PC-3 (cell line): ENCODE measurements around the gene MAGI1. TPM values are rescaled to one million over a fixed set of nuclear protein-coding genes. Genes with fewer than 3 reads are reported as not detected.

Experiments
- ATAC-seq: fragments of 200-7000 bp; cut with Tn5 transposase; 2 replicates; pipeline ENCODE4 v1.9.1; 2020; ENCODE audit warnings: mild to moderate bottlenecking, moderate library complexity
- BruUV-seq: library from RNA; stranded (reverse); fragments of 400-500 nt; replicated peaks from 2 replicates; lab custom pipeline; 2021; lab: Mats Ljungman, UMichigan
- CTCF ChIA-PET: fragments of 300-600 bp; sonication (Branson Sonifier 250); formaldehyde crosslinking; loops from one replicate; lab custom pipeline; 2022; ENCODE audit warnings: antibody characterized with exemption; lab: Charles Lee
- POLR2A ChIA-PET: fragments of 300-600 bp; sonication (Branson Sonifier 250); formaldehyde crosslinking; loops from one replicate; lab custom pipeline; 2022; ENCODE audit warnings: antibody characterized with exemption; ENCODE audit not compliant: unreplicated experiment; lab: Charles Lee
- DNase-seq: peaks from one replicate; pipeline ENCODE4 v3.0.0-alpha.2; 2015
- H2AFZ ChIP-seq: fragments of 300-600 bp; sonication (generic); 2 replicates; pipeline ENCODE4 v1.6.0; 2016; ENCODE audit warnings: antibody characterized with exemption, low read length
- H3F3A ChIP-seq: fragments of 300-600 bp; sonication (generic); one replicate; pipeline ENCODE4 v1.6.0; 2017; ENCODE audit warnings: antibody characterized with exemption, low read length, control low read depth, mild to moderate bottlenecking; ENCODE audit not compliant: unreplicated experiment
- H3K27ac ChIP-seq: fragments of 300-600 bp; sonication (generic); 2 replicates; pipeline ENCODE4 v1.5.1; 2016; ENCODE audit warnings: mild to moderate bottlenecking, low read length
- H3K27me3 ChIP-seq: fragments of 300-600 bp; sonication (generic); 2 replicates; pipeline ENCODE4 v1.6.1; 2016; ENCODE audit warnings: low read length, mixed read lengths
- H3K36me3 ChIP-seq: fragments of 300-600 bp; sonication (generic); 2 replicates; pipeline ENCODE4 v1.6.1; 2016; ENCODE audit warnings: low read depth, mixed run types, low read length, mixed read lengths
- H3K4me1 ChIP-seq: fragments of 300-600 bp; sonication (generic); 2 replicates; pipeline ENCODE4 v1.5.1; 2016; ENCODE audit warnings: low read length; ENCODE audit not compliant: insufficient read depth
- H3K4me2 ChIP-seq: fragments of 300-600 bp; sonication (generic); 2 replicates; pipeline ENCODE4 v1.6.0; 2016; ENCODE audit warnings: low read length
- H3K4me3 ChIP-seq: fragments of 300-600 bp; sonication (generic); 2 replicates; pipeline ENCODE4 v1.5.1; 2016; ENCODE audit warnings: mild to moderate bottlenecking, low read length, mixed read lengths
- H3K79me2 ChIP-seq: fragments of 300-600 bp; sonication (generic); 2 replicates; pipeline ENCODE4 v1.6.1; 2017; ENCODE audit warnings: low read length, mixed read lengths
- H3K9ac ChIP-seq: fragments of 300-600 bp; sonication (generic); 2 replicates; pipeline ENCODE4 v1.6.0; 2016; ENCODE audit warnings: mild to moderate bottlenecking, low read length
- H3K9me2 ChIP-seq: fragments of 300-600 bp; sonication (generic); replicated peaks from 2 replicates; pipeline ENCODE4 v1.6.1; 2016; ENCODE audit warnings: mixed run types, low read length, mixed read lengths
- H3K9me3 ChIP-seq: fragments of 300-600 bp; sonication (generic); 2 replicates; pipeline ENCODE4 v1.6.1; 2016; ENCODE audit warnings: low read length, mixed read lengths
- H4K20me1 ChIP-seq: fragments of 300-600 bp; sonication (generic); 2 replicates; pipeline ENCODE4 v1.6.1; 2016; ENCODE audit warnings: low read length, mixed read lengths
- EZH2 ChIP-seq: fragments of 300-600 bp; sonication (generic); IDR thresholded peaks from one replicate; pipeline ENCODE4 v1.6.1; 2017; ENCODE audit warnings: antibody characterized with exemption, mild to moderate bottlenecking, low read length; ENCODE audit not compliant: unreplicated experiment
- EZH2phosphoT487 ChIP-seq: fragments of 300-600 bp; sonication (generic); IDR thresholded peaks from 2 replicates; pipeline ENCODE4 v1.6.1; 2018; ENCODE audit warnings: mild to moderate bottlenecking, antibody characterized with exemption, low read length, borderline replicate concordance
- intact Hi-C: fragments of 100-400 bp; cut with micrococcal nuclease; formaldehyde crosslinking; loops from 2 replicates; pipeline ENCODE4 v1.9.0; 2023
- total RNA-seq: library from RNA; depleted of rRNA; stranded (reverse); fragments of >200 nt; gene quantifications from 2 replicates; pipeline ENCODE4 v1.2.3, GENCODE V29; 2014
- TF ChIP-seq, protein P1 (sequence below): fragments of 300-600 bp; sonication (generic); conservative IDR thresholded peaks from 2 replicates; pipeline ENCODE4 v1.5.1; 2017; ENCODE audit warnings: antibody characterized with exemption, low read depth, mild to moderate bottlenecking, low read length

Gene MAGI1
- total RNA-seq, 1 experiment from 2014 or later, result 8.9 TPM

DNA sequence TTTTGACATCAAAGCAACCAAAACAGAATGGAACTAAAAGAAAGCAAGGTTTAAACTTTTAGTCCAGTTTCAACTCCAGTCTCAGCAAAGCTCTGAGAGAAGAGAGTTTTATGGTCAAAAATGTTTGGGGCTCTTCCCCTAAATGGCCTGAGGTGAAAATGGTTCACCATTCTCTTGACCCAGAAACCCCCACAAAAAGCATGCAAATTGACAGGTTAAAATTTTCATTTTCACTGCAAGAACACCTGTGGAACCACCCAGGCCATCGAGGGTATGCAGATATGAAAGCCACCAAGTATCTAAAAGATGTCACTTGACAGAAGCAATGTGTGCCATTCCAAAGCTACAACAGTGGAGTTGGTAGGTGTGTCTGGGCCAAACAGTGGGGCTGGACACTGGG is 195.0 kb downstream of the MAGI1 start:
- Histone ChIP-seq H3K9me3 (no peaks in the 10 kb centered on the region), H3K9me2 (no peaks in the 10 kb centered on the region), H3K79me2 (no peaks in the 10 kb centered on the region), H3K27ac (no peak overlapping the region), H3K4me3 (no peak overlapping the region), H3K36me3 (no peaks in the 10 kb centered on the region), H2AFZ (no peak overlapping the region), H3K9ac (no peak overlapping the region), H4K20me1 (no peaks in the 10 kb centered on the region), H3K4me1 (no peaks in the 10 kb centered on the region), H3K4me2 (no peak overlapping the region), H3F3A (no peaks in the 10 kb centered on the region), H3K27me3 (no peaks in the 10 kb centered on the region)
- ATAC-seq, result no peak
- TF ChIP-seq EZH2, result no peak
- no peak for TF ChIP-seq EZH2phosphoT487
- TF ChIP-seq, protein P1, sequence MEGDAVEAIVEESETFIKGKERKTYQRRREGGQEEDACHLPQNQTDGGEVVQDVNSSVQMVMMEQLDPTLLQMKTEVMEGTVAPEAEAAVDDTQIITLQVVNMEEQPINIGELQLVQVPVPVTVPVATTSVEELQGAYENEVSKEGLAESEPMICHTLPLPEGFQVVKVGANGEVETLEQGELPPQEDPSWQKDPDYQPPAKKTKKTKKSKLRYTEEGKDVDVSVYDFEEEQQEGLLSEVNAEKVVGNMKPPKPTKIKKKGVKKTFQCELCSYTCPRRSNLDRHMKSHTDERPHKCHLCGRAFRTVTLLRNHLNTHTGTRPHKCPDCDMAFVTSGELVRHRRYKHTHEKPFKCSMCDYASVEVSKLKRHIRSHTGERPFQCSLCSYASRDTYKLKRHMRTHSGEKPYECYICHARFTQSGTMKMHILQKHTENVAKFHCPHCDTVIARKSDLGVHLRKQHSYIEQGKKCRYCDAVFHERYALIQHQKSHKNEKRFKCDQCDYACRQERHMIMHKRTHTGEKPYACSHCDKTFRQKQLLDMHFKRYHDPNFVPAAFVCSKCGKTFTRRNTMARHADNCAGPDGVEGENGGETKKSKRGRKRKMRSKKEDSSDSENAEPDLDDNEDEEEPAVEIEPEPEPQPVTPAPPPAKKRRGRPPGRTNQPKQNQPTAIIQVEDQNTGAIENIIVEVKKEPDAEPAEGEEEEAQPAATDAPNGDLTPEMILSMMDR, result no peak
- POLR2A ChIA-PET, result no interaction called here
- CTCF ChIA-PET, result no interaction called here
- DNase-seq, result no peak
- no TSS peak for BruUV-seq
- intact Hi-C loops, result no loop called here

DNA sequence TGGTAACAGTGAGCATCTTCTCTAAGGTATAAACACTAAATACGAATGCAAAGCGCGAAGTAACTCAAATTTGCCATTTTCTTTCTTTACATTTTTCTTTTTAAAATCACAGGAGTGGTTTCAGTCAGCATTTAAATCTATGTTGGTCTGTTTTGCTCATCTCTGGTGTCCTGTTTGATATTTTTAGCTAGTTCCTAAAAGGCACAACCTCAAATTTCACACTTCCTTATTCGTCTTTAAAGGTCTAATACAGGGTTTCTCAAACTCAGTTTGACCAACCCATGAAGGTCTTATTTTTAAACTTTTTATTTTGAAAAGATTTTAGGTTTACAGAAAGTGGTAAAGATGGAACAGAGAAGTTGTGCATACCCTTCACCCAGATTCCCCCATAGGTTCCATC is 201.1 kb downstream of the MAGI1 start:
- H3K27ac ChIP-seq, result no peak overlapping the region
- H3K36me3 ChIP-seq, result no peaks in the 10 kb centered on the region
- no peak overlapping the region for H3K4me3 ChIP-seq
- H3K9me3 ChIP-seq, result no peaks in the 10 kb centered on the region
- no peaks in the 10 kb centered on the region for H3K79me2 ChIP-seq
- no peak overlapping the region for H2AFZ ChIP-seq
- intact Hi-C loops, result no loop called here
- no peaks in the 10 kb centered on the region for H3K27me3 ChIP-seq
- H3K4me1 ChIP-seq, result peaks cover 8% of the 10 kb centered on the region; the same call in 1 of the 2 replicates
- ChIA-PET CTCF (no interaction called here), POLR2A (no interaction called here)
- H4K20me1 ChIP-seq, result no peaks in the 10 kb centered on the region
- no peak overlapping the region for H3K9ac ChIP-seq
- no peaks in the 10 kb centered on the region for H3K9me2 ChIP-seq
- DNase-seq, result no peak
- TF ChIP-seq, protein P1, result no peak
- no peak for TF ChIP-seq EZH2
- no peak for TF ChIP-seq EZH2phosphoT487
- no TSS peak for BruUV-seq
- H3K4me2 ChIP-seq, result no peak overlapping the region
- H3F3A ChIP-seq, result no peaks in the 10 kb centered on the region
- ATAC-seq, result no peak

DNA sequence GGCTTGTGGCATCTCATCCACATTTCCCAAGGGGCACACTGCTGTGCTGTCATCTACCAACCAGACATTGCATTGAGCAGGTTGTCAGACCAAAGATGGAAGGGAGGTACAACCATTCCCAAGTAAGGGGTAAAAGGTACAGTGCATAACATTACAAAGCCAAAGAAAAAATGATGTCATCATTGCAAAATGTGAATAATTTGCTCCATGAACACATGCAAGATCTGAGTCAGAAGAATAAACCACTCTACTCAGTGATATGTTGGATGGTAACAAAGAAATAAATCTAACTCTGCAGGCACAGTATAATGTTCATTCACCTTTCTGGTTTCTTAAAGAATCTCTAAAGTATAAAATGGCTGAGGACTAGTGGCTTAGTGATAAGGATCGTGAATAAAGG is 202.7 kb downstream of the MAGI1 start:
- no peaks in the 10 kb centered on the region for H3K79me2 ChIP-seq
- no peaks in the 10 kb centered on the region for H3K9me2 ChIP-seq
- H3K4me2 ChIP-seq, result no peak overlapping the region
- no peak overlapping the region for H3K27ac ChIP-seq
- no peak for ATAC-seq
- no peak overlapping the region for H2AFZ ChIP-seq
- TF ChIP-seq EZH2phosphoT487 (no peak), EZH2 (no peak)
- TF ChIP-seq, protein P1, result no peak
- no TSS peak for BruUV-seq
- H3K9ac ChIP-seq, result no peak overlapping the region
- H3K27me3 ChIP-seq, result no peaks in the 10 kb centered on the region
- H3K4me1 ChIP-seq, result peaks cover 16% of the 10 kb centered on the region; the same call in 1 of the 2 replicates
- no peak for DNase-seq
- no peaks in the 10 kb centered on the region for H3K9me3 ChIP-seq
- no peak overlapping the region for H3K4me3 ChIP-seq
- POLR2A ChIA-PET, result no interaction called here
- no peaks in the 10 kb centered on the region for H3F3A ChIP-seq
- H4K20me1 ChIP-seq, result no peaks in the 10 kb centered on the region
- intact Hi-C loops, result no loop called here
- no peaks in the 10 kb centered on the region for H3K36me3 ChIP-seq
- CTCF ChIA-PET, result no interaction called here
